ENCODE measurements around the gene LRP1-AS.

Gene LRP1-AS

DNA sequence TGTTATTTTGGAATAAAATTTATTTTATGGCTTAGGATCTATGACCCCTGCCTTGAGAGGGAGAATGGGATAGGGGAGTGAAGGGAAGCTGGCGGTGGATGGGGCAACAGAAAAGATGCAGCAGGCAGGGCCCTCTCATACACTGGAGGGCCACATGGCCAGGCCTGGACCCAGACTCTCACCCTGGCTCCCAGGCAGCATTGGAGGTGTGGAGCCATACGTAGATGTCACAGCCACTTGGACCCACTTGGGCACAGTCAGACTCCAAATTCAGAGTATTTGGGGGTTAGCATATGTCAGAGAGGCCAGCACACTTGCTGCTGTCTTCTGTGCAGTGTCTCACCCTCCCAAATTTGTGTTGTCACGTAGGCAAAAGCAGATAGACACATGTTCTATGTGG lies 52.0 kb downstream of the LRP1-AS start:
- DNase-seq: no peak
